ENCODE results near the gene NFE2L2.

- TF ChIP-seq CTCF (conservative IDR thresholded peaks at IDR 0.05; ENCODE audit: low read length) = no peak
- TF ChIP-seq EZH2phosphoT487 (IDR thresholded peaks at IDR 0.05; ENCODE audit: borderline replicate concordance) = no peak
Measured at GRCh38 chr2:177234267-177234666, 30.3 kb downstream of the NFE2L2 start.

Data from Loucy (cell line).